Calu3 (cell line): ENCODE data around the gene TSPAN17. TPM values are rescaled to one million over a fixed set of nuclear protein-coding genes. Genes with fewer than 3 reads are reported as not detected.

Experiments used
- BruUV-seq: library from RNA; stranded (reverse); fragments of 400-500 nt; replicated peaks from 2 replicates; lab custom pipeline; 2021; lab: Mats Ljungman, UMichigan
- CTCF ChIA-PET: fragments of 300-600 bp; sonication (Branson Sonifier 250); formaldehyde crosslinking; loops from one replicate; lab custom pipeline; 2022; ENCODE audit warnings: antibody characterized with exemption; lab: Charles Lee
- DNase-seq: peaks from one replicate; pipeline ENCODE4 v3.0.0; 2022
- H3K27ac Mint-ChIP-seq: one replicate; pipeline ENCODE4 v1.8.0; 2022; ENCODE audit warnings: mixed read lengths; ENCODE audit not compliant: unreplicated experiment
- H3K27me3 Mint-ChIP-seq: one replicate; pipeline ENCODE4 v1.8.0; 2022; ENCODE audit warnings: mixed read lengths; ENCODE audit not compliant: unreplicated experiment
- H3K36me3 Mint-ChIP-seq: one replicate; pipeline ENCODE4 v1.8.0; 2022; ENCODE audit warnings: mild to moderate bottlenecking, moderate library complexity, mixed read lengths; ENCODE audit not compliant: insufficient read depth, unreplicated experiment
- H3K4me1 Mint-ChIP-seq: one replicate; pipeline ENCODE4 v1.8.0; 2022; ENCODE audit warnings: mild to moderate bottlenecking, low read depth, mixed read lengths; ENCODE audit not compliant: unreplicated experiment
- H3K4me3 Mint-ChIP-seq: one replicate; pipeline ENCODE4 v1.8.0; 2022; ENCODE audit warnings: mild to moderate bottlenecking, low read depth, moderate library complexity, mixed read lengths; ENCODE audit not compliant: unreplicated experiment
- H3K9me3 Mint-ChIP-seq: one replicate; pipeline ENCODE4 v1.8.0; 2022; ENCODE audit warnings: low read depth, mixed read lengths; ENCODE audit not compliant: unreplicated experiment
- intact Hi-C: fragments of 100-400 bp; cut with micrococcal nuclease; formaldehyde crosslinking; loops from one replicate; pipeline ENCODE4 v1.10.0; 2022; ENCODE audit not compliant: unreplicated experiment
- total RNA-seq: library from RNA; stranded (reverse); gene quantifications from 2 replicates; pipeline ENCODE4 v1.2.3, GENCODE V29; 2022
- TF ChIP-seq, protein P1 (sequence below): fragments of 200-600 bp; IDR thresholded peaks from one replicate; pipeline ENCODE4 v1.8.0; 2022; ENCODE audit warnings: antibody characterized with exemption; ENCODE audit not compliant: unreplicated experiment

TSPAN17 gene
- total RNA-seq, 1 experiment from 2014 or later: 67.7 TPM

GRCh38 chr5:176671890-176672747 lies 24.8 kb downstream of the TSPAN17 start:
- intact Hi-C loops: no loop called here
- no peak overlapping the region for H3K4me3 Mint-ChIP-seq
- BruUV-seq: no TSS peak
- peaks cover 46% of the 10 kb centered on the region for H3K27me3 Mint-ChIP-seq
- no peaks in the 10 kb centered on the region for H3K9me3 Mint-ChIP-seq
- DNase-seq: no peak
- no peaks in the 10 kb centered on the region for H3K36me3 Mint-ChIP-seq
- no peak overlapping the region for H3K27ac Mint-ChIP-seq
- no peaks in the 10 kb centered on the region for H3K4me1 Mint-ChIP-seq
- CTCF ChIA-PET: interaction anchor here (0.6 kb wide), 1 partner anchor 139 kb away, joined by 7 read pairs; no protein-coding TSS in a partner anchor
- TF ChIP-seq, protein P1, sequence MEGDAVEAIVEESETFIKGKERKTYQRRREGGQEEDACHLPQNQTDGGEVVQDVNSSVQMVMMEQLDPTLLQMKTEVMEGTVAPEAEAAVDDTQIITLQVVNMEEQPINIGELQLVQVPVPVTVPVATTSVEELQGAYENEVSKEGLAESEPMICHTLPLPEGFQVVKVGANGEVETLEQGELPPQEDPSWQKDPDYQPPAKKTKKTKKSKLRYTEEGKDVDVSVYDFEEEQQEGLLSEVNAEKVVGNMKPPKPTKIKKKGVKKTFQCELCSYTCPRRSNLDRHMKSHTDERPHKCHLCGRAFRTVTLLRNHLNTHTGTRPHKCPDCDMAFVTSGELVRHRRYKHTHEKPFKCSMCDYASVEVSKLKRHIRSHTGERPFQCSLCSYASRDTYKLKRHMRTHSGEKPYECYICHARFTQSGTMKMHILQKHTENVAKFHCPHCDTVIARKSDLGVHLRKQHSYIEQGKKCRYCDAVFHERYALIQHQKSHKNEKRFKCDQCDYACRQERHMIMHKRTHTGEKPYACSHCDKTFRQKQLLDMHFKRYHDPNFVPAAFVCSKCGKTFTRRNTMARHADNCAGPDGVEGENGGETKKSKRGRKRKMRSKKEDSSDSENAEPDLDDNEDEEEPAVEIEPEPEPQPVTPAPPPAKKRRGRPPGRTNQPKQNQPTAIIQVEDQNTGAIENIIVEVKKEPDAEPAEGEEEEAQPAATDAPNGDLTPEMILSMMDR: no peak

DNA sequence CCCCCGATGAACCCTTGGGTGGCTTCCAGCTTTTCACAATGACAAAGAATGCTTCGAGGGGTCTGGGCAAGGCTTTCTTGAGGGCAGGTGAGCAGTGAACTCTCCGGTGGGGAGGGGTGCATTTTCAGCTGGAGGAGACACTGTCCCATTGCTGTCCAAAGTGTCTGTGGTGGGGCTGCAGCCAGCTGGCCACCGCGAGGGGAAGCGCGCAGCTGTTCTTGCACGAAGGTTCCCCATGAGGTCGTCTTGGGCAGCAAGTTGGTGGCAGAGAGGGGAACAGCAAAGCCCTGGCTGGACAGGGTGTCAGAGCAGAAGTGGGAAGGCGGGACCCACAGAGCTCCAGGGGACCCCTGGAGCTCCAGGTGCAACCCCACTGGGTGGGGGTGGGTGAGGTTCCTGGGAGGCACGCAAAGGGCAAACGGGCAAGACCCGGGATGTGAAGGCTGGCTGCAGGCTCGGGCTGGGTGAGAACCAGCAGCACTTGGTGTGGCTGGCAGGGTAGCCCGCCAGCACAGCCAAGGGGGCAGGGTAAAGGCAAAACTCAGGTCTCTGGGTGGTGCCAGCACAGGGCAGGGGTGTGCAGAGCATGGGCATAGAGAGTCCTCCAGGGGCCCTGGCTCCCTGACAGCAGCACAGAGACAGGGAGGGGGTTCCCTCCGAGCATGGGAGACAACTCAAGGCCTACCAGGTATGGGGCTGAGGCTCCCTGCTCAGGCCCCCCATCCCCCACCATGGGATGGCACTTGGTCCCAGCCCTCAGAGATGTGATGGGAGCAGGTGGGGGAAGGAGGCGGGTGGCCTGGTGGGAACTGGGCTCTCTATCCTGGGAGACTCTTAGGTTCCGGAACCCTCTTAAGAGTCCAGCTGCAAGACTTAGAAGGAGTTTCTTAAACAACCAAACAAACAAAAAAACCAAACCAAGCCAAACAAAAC lies 26.6 kb downstream of the TSPAN17 start:
- intact Hi-C loops: no loop called here
- Mint-ChIP-seq H3K27me3 (peaks cover 30% of the 10 kb centered on the region), H3K9me3 (no peaks in the 10 kb centered on the region), H3K4me1 (no peaks in the 10 kb centered on the region), H3K36me3 (peaks cover 3% of the 10 kb centered on the region), H3K27ac (no peak overlapping the region), H3K4me3 (no peak overlapping the region)
- CTCF ChIA-PET: interaction anchor here (0.5 to 0.6 kb wide), 4 partner anchors 16 to 372 kb away, joined by 3 read pairs; no protein-coding TSS in a partner anchor
- no peak for DNase-seq
- TF ChIP-seq, protein P1: no peak
- BruUV-seq: no TSS peak

DNA sequence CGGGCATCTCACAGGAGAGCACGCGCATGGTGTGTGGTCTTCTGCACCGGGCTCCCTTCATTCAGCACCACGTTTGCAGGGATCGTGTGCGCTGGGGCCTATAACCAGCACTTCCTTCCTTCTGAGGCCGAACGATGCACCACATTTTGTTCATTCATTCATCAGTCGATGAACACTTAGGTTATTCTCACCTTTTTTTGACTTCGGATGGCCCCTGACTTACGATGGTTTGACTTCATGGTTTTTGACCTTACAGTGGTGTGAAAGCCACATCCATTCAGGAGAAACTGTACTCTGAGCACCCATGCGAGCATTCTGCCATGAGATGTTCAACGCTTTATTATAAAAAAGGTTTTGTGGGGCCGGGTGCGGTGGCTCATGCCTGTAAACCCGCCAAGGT lies 27.5 kb downstream of the TSPAN17 start:
- no peaks in the 10 kb centered on the region for H3K9me3 Mint-ChIP-seq
- H3K36me3 Mint-ChIP-seq: peaks cover 3% of the 10 kb centered on the region
- no peak overlapping the region for H3K4me3 Mint-ChIP-seq
- no peak overlapping the region for H3K27ac Mint-ChIP-seq
- TF ChIP-seq, protein P1: no peak
- no peaks in the 10 kb centered on the region for H3K4me1 Mint-ChIP-seq
- no TSS peak for BruUV-seq
- CTCF ChIA-PET: interaction anchor here (0.6 to 1.0 kb wide), 2 partner anchors 14 to 315 kb away, joined by 3 read pairs; no protein-coding TSS in a partner anchor
- H3K27me3 Mint-ChIP-seq: peaks cover 30% of the 10 kb centered on the region
- DNase-seq: no peak
- intact Hi-C loops: no loop called here

DNA sequence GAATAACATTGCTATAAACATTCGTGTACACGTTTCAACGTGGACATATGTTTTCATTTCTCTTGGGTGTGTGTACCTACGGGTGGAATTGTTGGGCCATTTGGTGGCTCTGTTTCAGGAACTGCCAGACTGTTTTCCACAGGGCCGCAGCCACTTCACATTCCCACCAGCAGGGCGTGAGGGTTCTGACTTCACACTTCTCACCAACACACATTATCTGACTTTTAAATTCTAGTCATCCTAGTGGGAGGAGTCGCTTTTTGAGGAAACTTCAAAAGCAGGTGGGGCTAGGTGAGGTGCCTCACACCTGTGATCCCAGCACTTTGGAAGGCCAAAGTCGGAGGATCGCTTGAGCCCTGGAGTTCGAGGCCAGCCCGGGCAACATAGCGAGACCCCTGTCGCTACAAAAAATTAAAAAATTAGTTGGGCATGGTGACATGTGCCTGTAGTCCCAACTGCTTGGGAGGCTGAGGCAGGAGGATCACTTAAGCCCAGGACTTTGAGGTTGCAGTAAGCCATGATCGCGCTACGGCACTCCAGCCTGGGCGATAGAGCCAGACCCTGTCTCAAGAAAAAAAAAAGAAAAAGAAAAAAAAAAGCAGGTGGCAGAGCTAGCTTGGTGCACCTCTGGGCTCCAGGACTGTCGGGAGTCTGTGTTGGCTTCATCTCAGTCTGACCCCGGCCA lies 28.5 kb downstream of the TSPAN17 start:
- no peak overlapping the region for H3K4me3 Mint-ChIP-seq
- no peaks in the 10 kb centered on the region for H3K9me3 Mint-ChIP-seq
- H3K4me1 Mint-ChIP-seq: no peaks in the 10 kb centered on the region
- intact Hi-C loops: no loop called here
- H3K36me3 Mint-ChIP-seq: peaks cover 3% of the 10 kb centered on the region
- DNase-seq: peak; percentile 68
- H3K27ac Mint-ChIP-seq: no peak overlapping the region
- BruUV-seq: no TSS peak
- TF ChIP-seq, protein P1: peak; percentile 76
- H3K27me3 Mint-ChIP-seq: peaks cover 27% of the 10 kb centered on the region
- CTCF ChIA-PET: interaction anchor here (1.0 to 1.5 kb wide), 3 partner anchors 15 to 18 kb away, joined by 3 to 7 read pairs (median 4); no protein-coding TSS in a partner anchor
